NCI-H2081 treated with DMSO at 0.1 percent for 48 hours (cell line): ENCODE measurements around the gene PSMD14.
"Not testable (repeated sequence)": the region's sequence is repeated elsewhere in the genome, so short reads cannot be mapped to it uniquely, and the experiment has no call there.

Experiments used
- DNase-seq: peaks from one replicate; lab custom pipeline; 2025; lab: John Stamatoyannopoulos, UW

PSMD14 gene

DNA sequence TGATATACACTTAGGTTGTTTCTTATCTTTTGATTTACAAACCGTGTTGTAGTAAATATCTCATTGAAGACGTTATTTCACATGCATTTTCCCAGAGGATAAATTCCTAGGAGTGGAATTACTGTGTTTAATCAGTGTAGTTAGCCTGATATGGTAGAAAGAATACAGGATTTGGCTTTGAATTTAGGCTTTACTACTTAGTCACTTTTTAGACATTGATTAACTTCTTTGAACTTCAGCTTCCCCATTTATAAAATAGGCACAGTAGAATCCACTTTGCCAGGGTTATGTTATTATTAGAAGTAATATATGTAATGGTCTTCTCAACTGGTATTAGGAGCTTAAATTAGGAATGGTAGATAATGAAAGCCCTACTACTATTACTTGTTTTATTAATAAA is 27.4 kb downstream of the PSMD14 start:
- DNase-seq: no peak

DNA sequence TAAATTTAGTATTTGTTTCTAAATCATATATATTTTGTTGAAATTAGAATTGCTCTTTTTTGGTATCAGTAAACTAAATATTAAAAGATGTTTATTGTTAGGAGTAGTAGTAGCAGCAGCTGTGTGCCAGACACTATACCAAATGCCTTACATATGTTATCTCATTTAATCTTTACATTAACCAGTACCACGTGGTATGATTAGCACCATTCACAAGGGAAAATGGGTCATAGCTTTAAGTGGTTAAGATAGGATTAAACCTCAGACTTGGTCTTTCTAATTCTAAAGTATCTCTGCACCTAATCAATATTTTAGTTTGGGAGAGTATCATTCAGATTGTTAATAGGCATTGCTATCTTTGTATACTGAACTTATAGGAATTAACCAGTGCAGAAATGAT is 29.0 kb downstream of the PSMD14 start:
- no peak for DNase-seq

DNA sequence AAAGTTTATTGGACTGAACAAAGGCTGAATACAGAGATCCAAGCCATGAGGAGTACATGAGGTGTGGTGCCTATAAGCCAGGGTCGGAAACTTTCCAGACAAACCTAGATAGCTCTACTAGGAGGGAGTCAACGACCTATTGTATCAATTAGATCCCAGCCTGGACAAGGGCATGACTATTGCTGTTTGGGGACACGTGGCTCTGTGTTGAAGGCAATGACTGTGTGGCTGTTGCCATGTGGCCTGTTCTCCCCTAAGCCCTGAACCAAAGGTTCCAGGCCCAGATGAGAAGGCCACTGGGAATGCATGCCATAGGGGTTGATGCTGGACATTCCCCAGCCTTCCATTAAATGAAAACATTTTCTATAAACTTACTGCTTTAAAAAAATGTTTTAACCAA is 31.3 kb downstream of the PSMD14 start:
- DNase-seq: not testable (repeated sequence)

DNA sequence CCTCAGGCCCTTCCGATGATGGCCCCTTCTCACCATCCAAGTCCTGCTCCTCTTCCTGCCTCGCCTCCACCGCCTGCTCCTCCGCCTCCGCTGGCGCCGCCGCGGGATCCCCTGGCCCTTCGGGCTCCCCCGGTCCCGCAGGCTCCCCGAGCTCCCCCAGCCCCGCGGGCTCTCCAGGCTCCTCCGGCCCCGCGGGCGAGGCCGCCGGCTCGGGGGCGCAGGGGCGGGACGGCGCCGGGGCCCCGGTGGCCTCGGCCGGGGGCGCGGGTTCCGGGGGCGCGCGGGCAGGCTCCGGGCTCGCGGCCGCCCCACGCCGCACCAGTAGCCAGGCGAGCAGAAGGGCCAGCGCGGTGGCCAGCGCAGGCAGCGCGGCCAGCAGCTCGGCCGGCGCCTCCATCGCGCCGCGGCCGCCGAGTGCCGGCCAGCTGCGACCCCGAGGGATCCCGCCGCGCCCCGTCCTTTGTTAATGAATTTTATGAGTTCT is 32.7 kb downstream of the PSMD14 start:
- not testable (repeated sequence) for DNase-seq

DNA sequence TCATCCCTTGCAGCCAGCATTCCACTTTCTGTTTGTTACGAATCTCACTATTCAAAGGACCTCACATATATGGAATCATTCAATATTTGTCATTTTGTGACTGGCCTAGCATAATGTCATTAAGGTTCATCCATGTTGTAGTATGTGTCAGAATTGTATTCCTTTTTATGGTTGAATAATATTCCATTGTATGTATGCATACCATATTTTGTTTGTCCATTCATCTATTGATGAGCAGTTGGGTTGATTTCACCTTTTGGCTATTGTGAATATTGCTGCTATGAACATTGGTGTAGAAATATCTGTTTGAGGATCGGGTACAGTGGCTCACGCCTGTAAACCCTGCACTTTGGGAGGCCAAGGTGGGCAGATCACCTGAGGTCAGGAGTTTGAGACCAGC is 35.0 kb downstream of the PSMD14 start:
- no peak for DNase-seq

DNA sequence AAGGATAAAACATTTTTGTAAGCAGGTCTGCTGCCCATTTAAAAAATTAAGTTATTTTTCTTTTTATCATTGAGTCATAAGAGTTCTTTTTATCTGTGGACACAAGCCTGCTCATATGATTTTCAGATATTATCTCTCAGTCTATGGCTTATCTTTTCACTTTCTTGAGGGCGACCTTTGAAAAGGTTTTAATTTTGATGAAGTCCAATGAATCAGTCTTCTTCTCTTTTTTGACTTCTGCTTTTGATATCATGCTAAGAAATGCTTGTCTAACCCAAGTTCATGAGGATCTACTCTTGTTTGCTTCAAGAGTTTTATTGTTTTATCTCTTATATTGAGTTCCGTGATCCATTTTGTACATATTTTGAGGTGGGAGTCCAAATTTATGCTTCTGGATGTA is 36.5 kb downstream of the PSMD14 start:
- no peak for DNase-seq

DNA sequence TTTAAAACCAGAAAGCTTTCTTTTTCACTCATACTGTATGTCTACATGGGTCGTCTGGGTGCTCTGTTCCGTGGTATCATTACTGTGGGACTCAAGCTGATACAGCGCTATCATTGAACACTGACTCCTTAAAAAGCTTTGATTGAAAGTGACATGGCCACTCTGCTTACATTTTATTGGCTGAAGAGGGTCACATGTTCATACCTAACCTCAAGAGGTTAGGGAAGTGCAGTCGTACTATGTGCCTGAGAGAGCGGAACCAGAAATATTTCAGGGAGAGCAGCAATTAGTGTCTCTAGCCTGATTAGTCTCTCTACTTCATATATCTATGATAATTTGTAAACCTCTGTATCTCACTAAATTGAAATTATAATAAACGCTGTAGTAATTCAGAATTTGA is 43.5 kb downstream of the PSMD14 start:
- DNase-seq: no peak

DNA sequence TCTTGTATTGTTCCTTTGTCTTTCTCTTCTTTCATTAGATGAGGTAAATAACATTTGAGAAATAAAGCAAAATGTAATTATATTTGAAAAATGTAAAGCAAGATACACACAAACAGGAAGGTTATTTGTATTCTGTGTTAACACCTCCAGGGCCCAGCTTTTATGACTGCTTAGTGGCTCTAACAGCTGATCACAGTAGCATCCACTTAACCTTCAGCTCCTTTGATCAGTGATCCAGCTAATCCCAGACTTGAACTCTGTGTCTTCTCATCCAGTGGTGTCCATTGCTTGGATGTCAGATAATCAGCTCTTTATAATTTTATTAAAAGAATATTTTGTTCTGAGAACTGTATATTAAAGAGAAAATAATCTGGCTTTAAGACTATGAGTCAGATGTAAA is 44.5 kb downstream of the PSMD14 start:
- DNase-seq: no peak

DNA sequence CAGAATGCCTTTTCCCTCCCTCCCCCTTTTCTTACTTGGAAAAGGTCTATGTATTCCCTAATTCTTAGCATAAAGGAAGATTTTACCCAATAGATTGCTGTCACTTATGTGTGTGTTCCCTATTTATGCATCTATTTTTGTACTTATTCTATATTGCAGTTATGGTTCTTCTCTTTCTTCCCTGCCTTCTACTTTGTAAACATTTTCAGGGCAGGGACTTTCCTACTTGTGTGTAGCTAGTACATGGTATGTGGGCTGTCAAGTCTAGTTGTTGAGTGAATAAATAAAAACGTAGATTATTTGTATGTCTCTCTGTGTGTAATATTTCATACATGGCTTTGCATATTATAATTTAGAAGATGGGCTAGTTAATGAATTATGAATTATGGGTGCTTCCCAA is 45.3 kb downstream of the PSMD14 start:
- DNase-seq: no peak

DNA sequence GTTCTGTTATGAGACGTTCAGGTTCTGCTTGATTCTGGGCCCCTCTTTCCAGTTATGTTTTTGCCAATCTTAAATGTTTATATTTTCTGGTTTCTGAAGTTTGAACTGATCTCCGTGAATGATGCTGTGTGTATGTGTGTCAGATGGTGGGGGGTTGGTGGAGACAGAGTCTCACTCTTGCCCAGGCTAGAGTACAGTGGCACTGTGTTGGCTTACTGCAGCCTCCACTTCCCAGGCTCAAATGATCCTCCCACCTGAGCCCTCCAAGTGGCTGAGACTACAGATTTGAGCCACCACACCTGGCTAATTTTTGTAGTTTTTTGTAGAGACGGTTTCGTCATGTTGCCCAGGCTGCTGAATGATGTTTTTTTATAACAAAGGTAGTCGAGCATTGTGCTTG is 45.9 kb downstream of the PSMD14 start:
- DNase-seq: no peak

DNA sequence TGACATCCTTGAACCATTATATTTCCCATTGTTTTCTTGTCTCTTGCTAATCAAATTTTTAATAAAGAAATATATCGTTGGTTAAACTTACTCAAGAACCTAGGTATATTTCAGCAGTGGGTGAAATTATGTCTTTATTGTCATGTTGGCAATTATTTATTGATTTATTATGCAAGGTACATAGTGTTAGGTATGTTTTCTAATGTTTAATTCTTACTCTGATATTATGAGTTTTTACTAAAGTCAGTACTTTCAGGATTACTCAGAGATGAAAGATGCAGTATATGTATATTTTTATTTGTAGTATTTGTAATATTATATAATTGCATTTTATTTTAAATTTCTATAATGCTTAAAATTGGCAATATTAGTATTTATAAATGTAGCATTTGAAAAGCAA is 46.9 kb downstream of the PSMD14 start:
- DNase-seq: no peak

DNA sequence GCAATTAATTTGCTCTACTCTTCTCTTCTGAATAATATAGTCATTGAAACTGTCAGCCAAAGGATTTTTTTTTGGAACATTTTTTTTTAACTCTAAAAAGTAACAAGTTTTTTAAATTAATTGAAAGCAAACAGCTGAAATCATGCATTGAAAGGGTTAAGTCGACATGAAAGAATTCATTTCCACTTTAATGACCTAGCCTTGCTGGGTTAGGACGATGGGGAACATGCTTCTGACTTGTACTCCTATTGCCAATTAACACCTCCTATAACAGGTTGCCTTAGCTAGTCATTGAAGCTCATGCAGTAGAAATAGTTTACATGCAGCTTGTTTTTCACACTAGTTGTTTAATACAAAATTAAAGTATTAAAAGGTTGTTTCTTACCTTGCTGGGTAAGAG is 47.8 kb downstream of the PSMD14 start:
- DNase-seq: no peak

DNA sequence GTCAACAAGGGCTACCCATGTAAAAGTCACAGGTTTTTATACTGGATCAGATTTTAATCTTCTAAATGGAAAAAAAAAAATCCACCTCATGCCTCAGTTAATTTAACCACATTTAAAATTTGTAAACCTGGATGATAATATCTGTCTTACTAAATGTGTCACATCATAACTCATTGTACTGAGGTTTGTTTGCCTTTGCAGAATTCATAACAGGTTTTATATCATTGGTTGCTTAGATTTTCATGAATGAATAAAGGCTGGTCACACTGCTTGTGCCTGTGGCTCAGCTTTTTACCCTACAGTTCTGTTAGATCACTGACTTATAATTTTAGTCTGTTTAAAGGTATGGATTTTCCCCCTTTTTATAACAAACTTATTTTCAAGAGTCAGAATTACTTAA is 48.9 kb downstream of the PSMD14 start:
- DNase-seq: no peak

DNA sequence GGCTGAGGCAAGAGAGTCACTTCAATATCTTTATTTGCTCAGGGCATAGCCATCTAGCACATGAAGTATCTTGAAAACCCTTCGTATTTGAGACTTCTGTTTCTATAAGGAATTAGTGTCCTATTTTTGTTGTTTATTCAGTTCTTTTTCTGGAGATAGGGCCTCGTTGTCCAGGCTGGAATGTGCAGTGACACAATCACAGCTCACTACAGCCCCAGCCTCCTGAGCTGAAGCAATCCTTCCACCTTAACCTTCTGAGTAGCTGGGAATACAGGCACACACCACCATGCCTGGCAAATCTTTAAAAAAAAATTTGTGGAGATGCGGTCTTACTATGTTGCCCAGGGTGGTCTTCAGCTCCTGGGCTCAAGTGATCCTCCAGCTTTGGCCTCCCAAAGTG is 50.6 kb downstream of the PSMD14 start:
- no peak for DNase-seq

DNA sequence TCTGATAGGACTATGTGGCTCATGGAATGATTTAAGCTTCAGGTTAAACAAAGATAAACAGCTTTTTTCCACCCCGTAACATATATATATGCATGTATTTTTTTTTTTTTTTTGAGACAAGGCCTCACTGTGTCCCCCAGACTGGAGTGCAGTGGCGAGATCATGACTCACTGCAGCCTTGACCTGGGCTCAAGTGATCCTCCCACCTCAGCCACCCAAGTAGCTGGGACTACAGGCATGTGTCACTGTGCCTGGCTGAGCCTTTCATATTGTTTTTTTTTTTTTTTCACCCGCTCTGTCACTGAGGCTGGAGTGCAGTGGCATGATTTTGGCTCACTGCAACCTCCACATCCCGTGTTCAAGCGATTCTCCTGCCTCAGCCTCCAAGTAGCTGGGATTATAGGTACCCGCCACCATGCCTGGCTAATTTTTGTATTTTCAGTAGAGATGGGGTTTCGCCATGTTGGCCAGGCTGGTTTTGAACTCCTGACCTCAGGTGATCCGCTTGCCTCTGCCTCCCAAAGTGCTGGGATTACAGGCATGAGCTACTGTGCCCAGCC is 52.0 kb downstream of the PSMD14 start:
- DNase-seq: not testable (repeated sequence)

DNA sequence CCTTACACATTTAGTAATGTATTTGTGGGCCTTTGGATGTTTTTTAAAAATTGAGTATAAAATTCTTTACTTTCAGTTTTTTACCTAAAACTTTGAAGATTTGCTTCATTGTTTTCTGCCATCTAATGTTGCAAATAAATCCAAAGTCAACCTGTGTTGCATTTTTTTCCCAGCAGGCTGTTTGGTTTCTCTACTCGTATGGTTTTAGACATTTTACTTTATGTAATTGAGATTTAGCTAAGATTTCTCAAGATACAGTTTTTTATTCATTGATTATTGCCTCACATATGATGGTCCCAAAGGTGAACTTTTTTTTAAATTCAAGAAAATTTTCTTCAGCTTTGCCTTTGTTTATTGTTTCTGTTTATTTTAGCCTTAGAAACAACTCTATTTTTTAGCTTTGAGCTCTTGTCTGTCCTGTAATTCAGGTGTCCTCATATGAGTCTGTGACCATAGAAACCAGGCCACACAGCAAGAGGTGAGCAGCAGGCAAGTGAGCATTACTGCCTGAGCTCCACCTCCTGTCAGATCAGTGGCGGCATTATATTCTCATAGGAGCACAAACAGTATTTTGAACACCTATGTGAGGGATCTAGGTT is 54.4 kb downstream of the PSMD14 start:
- DNase-seq: no peak

DNA sequence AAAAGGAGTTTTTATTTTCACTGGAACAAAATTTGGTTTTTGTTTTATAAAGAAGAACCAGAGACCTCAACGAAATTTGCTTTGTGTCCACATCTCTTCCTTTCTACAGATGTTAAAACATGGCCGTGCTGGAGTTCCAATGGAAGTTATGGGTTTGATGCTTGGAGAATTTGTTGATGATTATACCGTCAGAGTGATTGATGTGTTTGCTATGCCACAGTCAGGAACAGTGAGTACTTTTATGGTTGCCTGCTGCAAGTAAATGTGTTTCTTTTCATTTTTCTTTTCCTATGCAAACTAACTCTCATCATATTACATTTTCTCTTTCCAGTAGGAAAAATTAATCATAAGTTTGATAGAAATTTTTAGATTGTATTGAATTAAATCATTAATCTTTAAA is 59.5 kb downstream of the PSMD14 start:
- DNase-seq: no peak

DNA sequence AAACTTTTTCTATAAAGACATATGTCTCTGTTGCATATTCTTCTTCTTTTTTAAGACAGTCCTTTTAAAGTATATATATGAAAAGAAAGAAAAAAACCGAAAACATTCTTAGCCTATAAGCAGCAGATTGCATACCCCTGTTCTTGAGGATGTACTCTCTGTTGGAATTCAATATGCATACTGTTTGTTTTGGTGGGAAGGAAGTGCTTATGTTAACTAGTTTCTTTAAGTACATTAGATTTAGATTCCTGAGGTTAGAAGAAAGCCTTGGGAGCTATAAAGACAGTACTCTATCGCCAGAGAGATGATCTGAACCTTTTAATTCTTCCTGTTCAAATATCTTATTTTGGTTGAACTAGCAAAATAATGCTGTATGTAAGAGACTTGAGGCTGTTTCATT is 61.1 kb downstream of the PSMD14 start:
- no peak for DNase-seq

DNA sequence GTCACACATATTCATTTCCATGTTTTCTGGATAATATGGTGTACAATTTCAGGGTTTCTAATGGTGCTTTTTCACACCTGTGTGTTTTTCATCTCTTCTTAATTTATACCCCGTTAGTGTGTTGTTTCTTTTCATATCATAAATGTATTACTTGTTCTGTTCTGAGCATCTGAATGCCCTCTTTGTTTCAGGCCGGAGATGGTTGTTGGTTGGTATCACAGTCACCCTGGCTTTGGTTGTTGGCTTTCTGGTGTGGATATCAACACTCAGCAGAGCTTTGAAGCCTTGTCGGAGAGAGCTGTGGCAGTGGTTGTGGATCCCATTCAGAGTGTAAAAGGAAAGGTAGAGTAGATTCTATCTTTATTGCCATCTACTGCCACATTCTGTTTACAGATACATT is 62.8 kb downstream of the PSMD14 start:
- DNase-seq: no peak

DNA sequence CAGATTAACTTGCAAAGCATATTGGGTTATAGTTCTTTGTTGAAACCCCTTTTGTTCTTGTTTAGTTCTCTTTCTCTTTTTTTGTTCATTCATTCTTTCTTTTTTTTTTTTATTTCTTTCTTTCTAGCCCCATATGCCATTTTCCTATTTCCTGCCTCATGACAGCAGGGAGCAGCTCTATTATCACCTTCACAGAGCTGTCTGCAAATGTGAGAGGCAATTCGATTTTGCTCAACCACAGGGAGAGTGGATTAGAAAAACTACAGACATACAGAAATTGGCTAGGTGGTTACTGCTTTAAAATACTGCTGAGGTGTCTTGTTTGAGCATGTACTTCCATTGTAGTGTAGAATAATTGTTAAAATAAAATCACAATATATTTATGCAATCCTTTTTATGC is 63.6 kb downstream of the PSMD14 start:
- no peak for DNase-seq

DNA sequence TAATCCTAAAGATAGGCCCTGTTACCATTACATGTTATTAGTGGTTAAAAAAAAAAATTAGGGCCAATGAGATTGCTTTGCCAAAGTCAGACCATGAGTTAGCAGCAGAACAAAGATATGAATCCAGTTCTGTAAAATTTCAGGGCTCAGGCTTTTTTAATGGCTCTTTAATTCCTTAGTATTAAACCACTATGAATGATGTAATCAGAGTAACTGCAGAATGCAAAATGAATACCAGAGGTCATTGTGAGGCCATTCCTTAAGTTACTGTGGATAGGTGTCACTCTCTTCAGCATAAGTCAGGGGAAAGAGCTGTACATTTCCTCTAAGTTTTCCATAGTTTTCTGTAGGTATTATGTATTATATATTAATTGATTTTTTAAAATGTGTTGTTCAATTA is 65.7 kb downstream of the PSMD14 start:
- DNase-seq: no peak

DNA sequence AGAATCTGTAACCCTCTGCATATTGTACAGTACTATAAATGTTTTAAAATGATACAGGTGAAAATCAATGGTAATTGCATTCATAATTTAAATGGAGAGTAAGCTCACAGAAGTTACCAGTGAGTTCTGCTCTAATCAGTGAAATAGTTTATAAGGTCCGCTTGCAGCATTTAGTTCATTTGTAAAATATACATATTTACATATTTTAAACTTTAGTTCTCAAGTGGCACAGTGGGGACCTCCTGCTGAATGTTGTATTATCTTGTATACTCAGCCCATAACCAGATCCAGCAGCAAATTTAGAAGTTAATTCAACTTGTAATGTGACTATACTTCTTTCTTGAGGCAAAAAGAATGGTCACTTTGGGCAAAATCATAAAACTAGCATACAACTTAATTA is 66.2 kb downstream of the PSMD14 start:
- DNase-seq: no peak

DNA sequence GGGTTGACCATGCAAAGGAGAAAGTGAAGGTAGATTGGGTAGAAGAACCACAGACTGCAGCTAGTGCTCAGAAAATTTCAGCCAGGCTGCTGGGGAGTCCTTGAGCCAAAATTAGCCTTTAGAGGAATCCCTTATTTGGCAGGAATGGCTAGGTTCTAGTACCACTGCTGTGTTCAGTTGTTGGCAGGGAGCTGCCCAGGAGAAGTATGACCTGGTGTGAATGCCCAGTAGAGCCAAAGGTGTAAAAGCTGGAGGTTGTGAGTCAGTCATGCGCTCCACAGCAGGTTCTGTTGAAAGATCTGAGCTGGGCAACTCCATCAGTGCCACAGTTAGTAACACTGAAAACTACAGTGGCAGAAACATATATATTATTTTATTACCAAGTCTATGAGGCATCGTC is 71.5 kb downstream of the PSMD14 start:
- no peak for DNase-seq

DNA sequence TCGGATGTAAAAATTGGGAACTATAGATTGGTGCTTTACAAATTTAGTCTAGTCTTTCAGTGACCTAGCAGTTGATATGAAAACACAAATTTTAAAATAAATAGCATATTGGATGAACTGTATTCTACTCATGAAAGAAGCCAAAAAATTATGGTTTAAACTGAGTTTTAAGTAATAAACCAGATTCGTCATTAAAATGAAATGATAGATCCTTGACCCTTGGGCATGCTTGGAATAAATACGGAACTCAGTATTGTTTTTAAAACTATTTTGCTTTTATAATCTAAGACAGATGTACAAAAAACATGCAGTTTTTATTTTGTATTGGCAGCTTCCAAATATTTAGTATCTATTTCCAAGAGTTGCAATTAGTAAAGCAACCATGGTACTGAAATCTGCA is 73.3 kb downstream of the PSMD14 start:
- no peak for DNase-seq
